GM21526 (cell line): ENCODE results near the gene BICDL1.
"Not testable (repeated sequence)": the region's sequence is repeated elsewhere in the genome, so short reads cannot be mapped to it uniquely, and the experiment has no call there.

Experiments used
- ATAC-seq: cut with Tn5 transposase; IDR thresholded peaks from one replicate; pipeline ENCODE4 v1.9.1; 2021; ENCODE audit warnings: moderate library complexity; ENCODE audit not compliant: unreplicated experiment, low FRiP score

Gene BICDL1

GRCh38 chr12:120000556-120000955, 11.5 kb downstream of the BICDL1 start:
- ATAC-seq: no peak

GRCh38 chr12:120006258-120006975, 17.4 kb downstream of the BICDL1 start:
- ATAC-seq: no peak

- no peak for ATAC-seq
Measured at GRCh38 chr12:120007272-120007671, 18.2 kb downstream of the BICDL1 start.

GRCh38 chr12:120010661-120011230, 21.7 kb downstream of the BICDL1 start:
- no peak for ATAC-seq

- ATAC-seq: peak; percentile 86
Measured at GRCh38 chr12:120012067-120012621, 23.1 kb downstream of the BICDL1 start.

GRCh38 chr12:120013659-120014380, 24.8 kb downstream of the BICDL1 start:
- peak; percentile 58 for ATAC-seq

- not testable (repeated sequence) for ATAC-seq
Measured at GRCh38 chr12:120014381-120014735, 25.3 kb downstream of the BICDL1 start.

GRCh38 chr12:120015313-120015712, 26.3 kb downstream of the BICDL1 start:
- ATAC-seq: no peak

- not testable (repeated sequence) for ATAC-seq
Measured at GRCh38 chr12:120016199-120016598, 27.2 kb downstream of the BICDL1 start.

GRCh38 chr12:120019197-120019596, 30.2 kb downstream of the BICDL1 start:
- no peak for ATAC-seq

- no peak for ATAC-seq
Measured at GRCh38 chr12:120019938-120020337, 30.9 kb downstream of the BICDL1 start.

- no peak for ATAC-seq
Measured at GRCh38 chr12:120024193-120024592, 35.2 kb downstream of the BICDL1 start.

- no peak for ATAC-seq
Measured at GRCh38 chr12:120025640-120026039, 36.6 kb downstream of the BICDL1 start.

GRCh38 chr12:120032242-120032641, 43.2 kb downstream of the BICDL1 start:
- ATAC-seq: no peak

- no peak for ATAC-seq
Measured at GRCh38 chr12:120037851-120038250, 48.8 kb downstream of the BICDL1 start.

- no peak for ATAC-seq
Measured at GRCh38 chr12:120039711-120040110, 50.7 kb downstream of the BICDL1 start.

GRCh38 chr12:120041386-120042231, 52.6 kb downstream of the BICDL1 start:
- no peak for ATAC-seq

- not testable (repeated sequence) for ATAC-seq
Measured at GRCh38 chr12:120045367-120045766, 56.3 kb downstream of the BICDL1 start.

GRCh38 chr12:120047072-120047471, 58.0 kb downstream of the BICDL1 start:
- no peak for ATAC-seq

- no peak for ATAC-seq
Measured at GRCh38 chr12:120048263-120048662, 59.2 kb downstream of the BICDL1 start.
